Erythroblast (primary cell): ENCODE data around the gene GRM8.

Experiments
- GATA1 ChIP-seq: IDR thresholded peaks from 2 replicates; pipeline ENCODE4 v1.6.1; 2011; ENCODE audit warnings: low read depth, mild to moderate bottlenecking, control low read depth, low read length, moderate library complexity
- POLR2A ChIP-seq: IDR thresholded peaks from 2 replicates; pipeline ENCODE4 v1.6.1; 2011; ENCODE audit warnings: mild to moderate bottlenecking, low read length

DNA sequence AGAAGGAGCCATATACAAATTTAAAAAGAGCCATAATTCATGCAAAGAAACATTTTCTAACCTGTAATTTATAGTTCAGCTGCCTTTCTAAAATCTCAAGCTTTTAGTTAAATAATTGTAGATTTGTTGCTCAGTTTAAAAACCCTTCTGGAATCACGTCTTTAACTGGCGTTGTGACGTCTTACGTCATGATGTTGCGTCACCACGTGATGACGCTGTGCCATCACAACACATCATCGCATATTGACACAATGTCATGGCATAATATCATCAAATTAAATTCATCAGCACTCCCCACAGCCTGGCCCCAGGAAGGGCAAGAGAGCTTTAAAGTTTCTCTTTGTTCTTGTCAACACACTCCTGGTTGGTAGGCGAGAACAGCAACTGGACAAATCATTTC lies 194.8 kb downstream of the GRM8 start:
- no peak for TF ChIP-seq POLR2A
- no peak for TF ChIP-seq GATA1
